ENCODE results near the gene KRT6C. TPM values are rescaled to one million over a fixed set of nuclear protein-coding genes. Genes with fewer than 3 reads are reported as not detected.
"Not testable (repeated sequence)": the region's sequence is repeated elsewhere in the genome, so short reads cannot be mapped to it uniquely, and the experiment has no call there.

The KRT6C gene
- total RNA-seq, 4 donors from 2014 or later: 23.9 TPM; not detected in 3

DNA sequence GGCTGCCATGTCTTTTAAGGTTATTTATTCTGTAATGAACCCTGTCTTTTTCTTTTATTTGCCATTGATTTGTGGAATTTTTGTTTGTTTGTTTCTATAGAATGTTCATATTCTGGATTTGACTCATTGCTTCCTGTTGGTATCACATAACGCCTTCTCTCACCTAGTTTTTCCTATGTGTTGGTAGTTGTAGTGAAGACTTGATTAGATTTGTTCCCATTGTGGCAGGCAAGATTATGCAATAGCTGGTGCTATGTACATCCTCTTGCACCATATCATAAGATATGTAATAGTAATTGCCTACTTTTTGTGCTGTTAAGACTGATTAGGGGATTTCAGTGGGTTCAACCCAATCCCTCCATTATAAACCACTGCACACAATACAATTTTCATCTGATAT is 17.8 kb downstream of the KRT6C start:
- no peak overlapping the region for H3K4me3 ChIP-seq
- peaks cover 0 to 6% (median 0%) of the 10 kb centered on the region in 4 donors for H3K4me1 ChIP-seq
- intact Hi-C loops (cut with DNase I; ENCODE audit: low total_unique reads): no loop called here
- no peak for DNase-seq
- in situ Hi-C loops (cut with MboI; ENCODE audit: low pct_ligation_motif_present in 1 of 4, low pct_unique_long_range_greater_than_20kb in 1 of 4, low sequenced_read_pairs in 3 of 4): no loop called here
- 50 to 80% methylated on average over 1 of the region's 1 CpG for WGBS, 2 donors (ENCODE audit: low coverage in 1 of 2)
- H3K27ac ChIP-seq: no peak overlapping the region
- TF ChIP-seq, protein P1, sequence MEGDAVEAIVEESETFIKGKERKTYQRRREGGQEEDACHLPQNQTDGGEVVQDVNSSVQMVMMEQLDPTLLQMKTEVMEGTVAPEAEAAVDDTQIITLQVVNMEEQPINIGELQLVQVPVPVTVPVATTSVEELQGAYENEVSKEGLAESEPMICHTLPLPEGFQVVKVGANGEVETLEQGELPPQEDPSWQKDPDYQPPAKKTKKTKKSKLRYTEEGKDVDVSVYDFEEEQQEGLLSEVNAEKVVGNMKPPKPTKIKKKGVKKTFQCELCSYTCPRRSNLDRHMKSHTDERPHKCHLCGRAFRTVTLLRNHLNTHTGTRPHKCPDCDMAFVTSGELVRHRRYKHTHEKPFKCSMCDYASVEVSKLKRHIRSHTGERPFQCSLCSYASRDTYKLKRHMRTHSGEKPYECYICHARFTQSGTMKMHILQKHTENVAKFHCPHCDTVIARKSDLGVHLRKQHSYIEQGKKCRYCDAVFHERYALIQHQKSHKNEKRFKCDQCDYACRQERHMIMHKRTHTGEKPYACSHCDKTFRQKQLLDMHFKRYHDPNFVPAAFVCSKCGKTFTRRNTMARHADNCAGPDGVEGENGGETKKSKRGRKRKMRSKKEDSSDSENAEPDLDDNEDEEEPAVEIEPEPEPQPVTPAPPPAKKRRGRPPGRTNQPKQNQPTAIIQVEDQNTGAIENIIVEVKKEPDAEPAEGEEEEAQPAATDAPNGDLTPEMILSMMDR (IDR thresholded peaks at IDR 0.05): no peak
- TF ChIP-seq POLR2AphosphoS5 (IDR thresholded peaks at IDR 0.05) (no peak), POLR2A (IDR thresholded peaks at IDR 0.05) (no peak), EP300 (IDR thresholded peaks at IDR 0.05; ENCODE audit: low read depth) (no peak)
- no peaks in the 10 kb centered on the region for H3K27me3 ChIP-seq
- no peaks in the 10 kb centered on the region for H3K36me3 ChIP-seq
- no peaks in the 10 kb centered on the region for H3K9me3 ChIP-seq

DNA sequence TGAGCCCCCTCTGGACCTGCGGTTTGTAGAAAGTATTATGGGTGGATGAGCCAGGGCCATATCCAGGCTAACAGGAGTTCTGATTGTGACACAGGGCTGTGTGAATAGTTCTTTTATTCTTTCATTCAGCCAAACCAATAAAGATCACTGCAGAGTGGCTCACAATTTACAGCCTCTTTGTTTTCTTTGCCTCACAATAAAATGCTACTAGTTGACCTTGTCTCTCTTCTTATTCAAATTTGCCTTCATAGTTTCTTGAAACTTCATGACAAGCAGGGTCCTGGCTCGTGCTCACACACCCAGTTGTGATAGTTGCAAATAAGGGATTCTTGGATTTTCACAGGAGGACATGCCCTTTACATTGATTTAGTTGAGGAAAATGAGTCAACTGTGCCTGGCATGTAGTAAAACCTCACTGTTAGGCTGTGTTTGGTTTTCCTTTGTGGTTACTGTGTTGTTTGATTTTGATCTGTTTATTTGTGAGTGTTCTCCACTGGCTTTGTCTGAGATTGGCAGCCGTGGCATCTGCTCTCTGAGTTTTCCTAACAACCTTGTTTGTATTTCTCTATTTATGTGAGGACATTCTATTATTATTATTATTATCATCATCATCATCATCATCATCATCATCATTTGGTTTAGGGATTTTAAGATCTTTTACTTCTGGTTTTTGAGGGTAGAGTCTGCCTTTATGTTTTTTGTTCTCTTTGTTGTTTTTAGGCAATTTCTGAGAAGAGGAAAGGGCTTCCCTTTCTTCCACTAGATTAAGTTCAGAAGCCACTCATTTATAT is 19.0 kb downstream of the KRT6C start:
- Histone ChIP-seq H3K36me3 (no peaks in the 10 kb centered on the region), H3K27ac (peak overlapping the region in 1 of 4 donors; percentile 23), H3K9me3 (no peaks in the 10 kb centered on the region), H3K4me1 (peaks cover 0 to 6% (median 0%) of the 10 kb centered on the region in 4 donors), H3K27me3 (no peaks in the 10 kb centered on the region), H3K4me3 (no peak overlapping the region)
- in situ Hi-C loops (cut with MboI; ENCODE audit: low pct_ligation_motif_present in 1 of 4, low pct_unique_long_range_greater_than_20kb in 1 of 4, low sequenced_read_pairs in 3 of 4): no loop called here
- WGBS, 2 donors (ENCODE audit: low coverage in 1 of 2): 20 to 22% methylated on average over 3 of the region's 3 CpGs
- intact Hi-C loops (cut with DNase I; ENCODE audit: low total_unique reads): no loop called here
- TF ChIP-seq POLR2AphosphoS5 (IDR thresholded peaks at IDR 0.05) (no peak), POLR2A (IDR thresholded peaks at IDR 0.05) (no peak), EP300 (IDR thresholded peaks at IDR 0.05; ENCODE audit: low read depth) (no peak)
- TF ChIP-seq, protein P1 (IDR thresholded peaks at IDR 0.05): no peak
- no peak for DNase-seq

DNA sequence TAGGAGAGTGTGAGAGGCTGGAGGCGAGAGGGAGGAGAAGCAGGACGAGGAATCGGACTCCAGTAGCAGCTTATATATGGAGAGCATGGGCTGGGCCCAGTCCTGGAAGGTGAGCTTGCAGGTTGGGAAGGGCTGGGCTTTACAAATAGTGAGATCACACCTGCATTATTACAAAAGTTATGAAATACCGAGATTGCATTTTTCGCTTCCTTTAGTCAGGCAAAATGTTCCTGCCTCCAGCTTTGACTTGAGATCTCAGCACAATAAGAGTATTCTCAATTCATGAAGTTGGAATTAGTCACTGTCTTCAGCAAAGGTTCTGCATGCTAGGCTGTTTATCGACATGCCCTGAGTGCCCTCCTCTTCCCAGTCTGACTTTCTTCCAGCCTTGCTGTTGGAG is 21.5 kb downstream of the KRT6C start, which contains the start of gene KRT6B:
KRT6B (minus strand) TSS at position 46 of the 400 bp plus-strand sequence. CDS start 68 bp downstream, outside the sequence.
- Histone ChIP-seq H3K9me3 (no peaks in the 10 kb centered on the region), H3K27me3 (no peaks in the 10 kb centered on the region), H3K4me1 (peaks cover 0 to 6% (median 0%) of the 10 kb centered on the region in 4 donors), H3K36me3 (no peaks in the 10 kb centered on the region), H3K4me3 (no peak within 1 kb of the TSS), H3K27ac (no peak within 1 kb of the TSS)
- TF ChIP-seq, protein P1 (IDR thresholded peaks at IDR 0.05): no peak
- TF ChIP-seq POLR2A (IDR thresholded peaks at IDR 0.05) (no peak), EP300 (IDR thresholded peaks at IDR 0.05; ENCODE audit: low read depth) (no peak), POLR2AphosphoS5 (IDR thresholded peaks at IDR 0.05) (no peak)
- WGBS, 2 donors (ENCODE audit: low coverage in 1 of 2): 53 to 57% methylated on average over 5 to 6 of the region's 6 CpGs
- no peak for DNase-seq
- intact Hi-C loops (cut with DNase I; ENCODE audit: low total_unique reads): no loop called here
- in situ Hi-C loops (cut with MboI; ENCODE audit: low pct_ligation_motif_present in 1 of 4, low pct_unique_long_range_greater_than_20kb in 1 of 4, low sequenced_read_pairs in 3 of 4): no loop called here

DNA sequence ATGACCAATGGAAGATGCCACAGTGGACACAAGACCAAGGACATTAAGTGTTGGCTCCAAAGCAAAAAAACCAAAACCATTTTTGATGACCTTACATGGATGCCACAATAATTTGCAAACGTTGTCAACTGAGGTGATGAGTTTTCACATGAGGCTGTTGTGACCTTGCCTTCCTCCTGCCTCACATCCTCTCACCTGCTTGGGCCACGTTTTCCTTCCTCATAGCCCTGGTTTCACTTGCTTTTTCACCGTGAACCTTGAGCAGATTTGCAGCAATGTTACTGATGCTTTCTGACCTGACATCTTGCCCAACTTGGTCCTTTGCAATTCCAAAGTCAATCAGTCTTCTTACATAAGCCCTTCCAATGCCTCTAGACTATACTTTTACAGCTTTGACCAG is 25.4 kb downstream of the KRT6C start:
- intact Hi-C loops (cut with DNase I; ENCODE audit: low total_unique reads): no loop called here
- H3K27me3 ChIP-seq: no peaks in the 10 kb centered on the region
- no peak overlapping the region for H3K4me3 ChIP-seq
- no peaks in the 10 kb centered on the region for H3K36me3 ChIP-seq
- no peak for TF ChIP-seq POLR2A (IDR thresholded peaks at IDR 0.05)
- TF ChIP-seq POLR2AphosphoS5 (IDR thresholded peaks at IDR 0.05): no peak
- TF ChIP-seq, protein P1 (IDR thresholded peaks at IDR 0.05): no peak
- no peak for TF ChIP-seq EP300 (IDR thresholded peaks at IDR 0.05; ENCODE audit: low read depth)
- H3K4me1 ChIP-seq: no peaks in the 10 kb centered on the region
- WGBS, 2 donors (ENCODE audit: low coverage in 1 of 2): 34 to 59% methylated on average over 3 of the region's 3 CpGs
- in situ Hi-C loops (cut with MboI; ENCODE audit: low pct_ligation_motif_present in 1 of 4, low pct_unique_long_range_greater_than_20kb in 1 of 4, low sequenced_read_pairs in 3 of 4): no loop called here
- no peak overlapping the region for H3K27ac ChIP-seq
- DNase-seq: no peak
- no peaks in the 10 kb centered on the region for H3K9me3 ChIP-seq

DNA sequence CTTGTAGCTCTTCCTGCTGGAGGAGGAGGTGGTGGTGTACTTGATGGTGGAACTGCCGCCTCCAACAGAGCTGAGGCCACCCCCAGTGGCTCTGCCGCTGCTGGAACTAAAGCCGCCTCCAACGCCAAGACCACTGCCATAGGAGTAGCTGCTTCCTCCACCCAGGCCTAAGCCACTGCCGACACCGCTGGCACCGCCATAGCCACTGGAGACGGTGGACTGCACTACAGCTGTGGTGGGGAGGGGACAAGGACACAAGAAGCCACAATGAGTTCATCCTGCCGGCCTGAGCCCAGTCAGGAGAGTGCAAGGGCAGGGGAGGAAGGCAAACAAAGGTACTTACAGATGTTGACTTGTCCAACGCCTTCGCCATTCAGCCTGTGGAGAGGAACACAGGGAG is 26.4 kb downstream of the KRT6C start:
- H3K36me3 ChIP-seq; H3K4me3 ChIP-seq; DNase-seq; in situ Hi-C loops (cut with MboI; ENCODE audit: low pct_ligation_motif_present in 1 of 4, low pct_unique_long_range_greater_than_20kb in 1 of 4, low sequenced_read_pairs in 3 of 4); H3K9me3 ChIP-seq; H3K27me3 ChIP-seq; H3K27ac ChIP-seq; H3K4me1 ChIP-seq; intact Hi-C loops (cut with DNase I; ENCODE audit: low total_unique reads): not testable (repeated sequence)
- WGBS, 2 donors (ENCODE audit: low coverage in 1 of 2): 83 to 93% methylated on average over 2 to 11 of the region's 11 CpGs

Measured in transverse colon (tissue), 4 donors.